ENCODE measurements around the gene ARV1. TPM values are rescaled to one million over a fixed set of nuclear protein-coding genes. Genes with fewer than 3 reads are reported as not detected.

Gene ARV1
- total and polyA plus RNA-seq, 10 of the 15 experiments (the other 5 are each of a cell fraction or from before 2014, with no cell fraction given): 23.2 to 55.1 (median 35.6) TPM

- RAD21 ChIA-PET (ENCODE audit: unreplicated experiment): interaction anchor here (0.6 kb wide), 1 partner anchor 42 kb away, joined by 3 read pairs; no protein-coding TSS in a partner anchor
- Histone ChIP-seq H3K4me1 (ENCODE audit: control insufficient read depth, insufficient read depth, low read length) (no peaks in the 10 kb centered on the region), H3K4me3 (no peak overlapping the region), H4K20me1 (ENCODE audit: control insufficient read depth, insufficient read depth) (no peaks in the 10 kb centered on the region), H3K9me3 (replicated peaks; ENCODE audit: control insufficient read depth, insufficient read depth, low read length) (no peaks in the 10 kb centered on the region), H3K36me3 (ENCODE audit: control insufficient read depth in 2 of 2, insufficient read depth in 2 of 2, low read length in 1 of 2) (peaks cover 0 to 10% of the 10 kb centered on the region in 2 experiments; a peak in 3 of 4 replicates), H3K27ac (ENCODE audit: control insufficient read depth, insufficient read depth) (no peak overlapping the region), H2AFZ (ENCODE audit: control insufficient read depth, low read depth, low read length) (no peak overlapping the region), H3K4me2 (ENCODE audit: control insufficient read depth, insufficient read depth) (no peak overlapping the region), H3K9ac (ENCODE audit: control insufficient read depth, insufficient read depth, low read length) (no peak overlapping the region), H3K27me3 (replicated peaks in 1 of 2; ENCODE audit: control insufficient read depth in 2 of 2, insufficient read depth in 2 of 2, low read length in 1 of 2) (no peaks in the 10 kb centered on the region), H3K79me2 (ENCODE audit: control insufficient read depth, insufficient read depth, low read length) (no peaks in the 10 kb centered on the region)
- in situ Hi-C loops (cut with MboI): no loop called here
- ATAC-seq (no peak), DNase-seq (ENCODE audit: low read depth, low spot score) (no peak), FAIRE-seq (no peak)
- TF ChIP-seq MTA2 (IDR thresholded peaks at IDR 0.05; ENCODE audit: low read depth) (no peak), PBX3 (IDR thresholded peaks at IDR 0.05; ENCODE audit: insufficient replicate concordance, low read depth, low read length) (no peak)
- SMC1A ChIA-PET (ENCODE audit: uncharacterized antibody, unreplicated experiment): interaction anchor here (1.0 to 1.1 kb wide), 2 partner anchors 20 to 34 kb away, joined by 3 read pairs; no protein-coding TSS in a partner anchor
- BruUV-seq (replicated peaks): no TSS peak
- intact Hi-C loops (cut with micrococcal nuclease; ENCODE audit: unreplicated experiment): no loop called here
- CTCF ChIA-PET: interaction anchor here (1.0 to 1.2 kb wide), 2 partner anchors 21 to 40 kb away, joined by 3 read pairs; partner anchors contain the start of genes ARV1 and TTC13
- 97% methylated on average over 2 of the region's 2 CpGs for WGBS (ENCODE audit: insufficient coverage, insufficient replicate concordance, low lambda C conversion rate, missing lambda C conversion rate)
- POLR2A ChIA-PET: no interaction called here
Observed at GRCh38 chr1:230938924-230939368, 39.9 kb upstream of the ARV1 start.

GRCh38 chr1:230939806-230940489 is 38.9 kb upstream of the ARV1 start:
- ChIA-PET CTCF (interaction anchor here (1.0 kb wide), 1 partner anchor 39 kb away, joined by 3 read pairs; the partner anchor contains the start of genes ARV1 and TTC13), SMC1A (ENCODE audit: uncharacterized antibody, unreplicated experiment) (interaction anchor here (1.0 to 1.1 kb wide), 2 partner anchors 11 to 19 kb away, joined by 3 read pairs; no protein-coding TSS in a partner anchor), POLR2A (interaction anchor here (0.6 to 1.5 kb wide), 2 partner anchors 18 to 51 kb away, joined by 3 read pairs; no protein-coding TSS in a partner anchor), RAD21 (ENCODE audit: unreplicated experiment) (no interaction called here)
- Histone ChIP-seq H3K4me3 (no peak overlapping the region), H3K79me2 (ENCODE audit: control insufficient read depth, insufficient read depth, low read length) (no peaks in the 10 kb centered on the region), H3K27me3 (replicated peaks in 1 of 2; ENCODE audit: control insufficient read depth in 2 of 2, insufficient read depth in 2 of 2, low read length in 1 of 2) (no peaks in the 10 kb centered on the region), H4K20me1 (ENCODE audit: control insufficient read depth, insufficient read depth) (no peaks in the 10 kb centered on the region), H3K27ac (ENCODE audit: control insufficient read depth, insufficient read depth) (no peak overlapping the region), H3K4me2 (ENCODE audit: control insufficient read depth, insufficient read depth) (no peak overlapping the region), H2AFZ (ENCODE audit: control insufficient read depth, low read depth, low read length) (no peak overlapping the region), H3K9ac (ENCODE audit: control insufficient read depth, insufficient read depth, low read length) (no peak overlapping the region), H3K4me1 (ENCODE audit: control insufficient read depth, insufficient read depth, low read length) (no peaks in the 10 kb centered on the region), H3K36me3 (ENCODE audit: control insufficient read depth in 2 of 2, insufficient read depth in 2 of 2, low read length in 1 of 2) (peaks cover 0 to 10% of the 10 kb centered on the region in 2 experiments; a peak in 3 of 4 replicates), H3K9me3 (replicated peaks; ENCODE audit: control insufficient read depth, insufficient read depth, low read length) (no peaks in the 10 kb centered on the region)
- in situ Hi-C loops (cut with MboI) (no loop called here), intact Hi-C loops (cut with micrococcal nuclease; ENCODE audit: unreplicated experiment) (no loop called here)
- DNase-seq (ENCODE audit: low read depth, low spot score) (no peak), ATAC-seq (no peak), FAIRE-seq (no peak)
- no TSS peak for BruUV-seq (replicated peaks)
- WGBS (ENCODE audit: insufficient coverage, insufficient replicate concordance, low lambda C conversion rate, missing lambda C conversion rate): 86% methylated on average over 4 of the region's 4 CpGs
- no peak for TF ChIP-seq IKZF1 (conservative IDR thresholded peaks at IDR 0.05)
- no peak for TF ChIP-seq ZBTB33 (IDR thresholded peaks at IDR 0.05)
- no peak for TF ChIP-seq MTA2 (IDR thresholded peaks at IDR 0.05; ENCODE audit: low read depth)
- no peak for TF ChIP-seq USF1 (IDR thresholded peaks at IDR 0.05; ENCODE audit: borderline replicate concordance, extremely low read length, insufficient read depth, low read depth, low read length)
- no peak for TF ChIP-seq USF2 (IDR thresholded peaks at IDR 0.05; ENCODE audit: borderline replicate concordance, low read depth, low read length)
- no peak for TF ChIP-seq RELB (IDR thresholded peaks at IDR 0.05; ENCODE audit: low read depth)
